ENCODE data around the gene CENPVL2.
"Not testable (repeated sequence)": the region's sequence is repeated elsewhere in the genome, so short reads cannot be mapped to it uniquely, and the experiment has no call there.

The CENPVL2 gene
- long read RNA-seq, donor 1, result 0 reads
- long read RNA-seq, donor 2, result 0 reads
- long read RNA-seq, donor 3, result 0 reads
- long read RNA-seq, donor 4, result 0 reads
- long read RNA-seq, donor 5, result 0 reads
- long read RNA-seq, donor 6, result 0 reads
- long read RNA-seq, donor 7, result 0 reads
- long read RNA-seq, donor 8, result 0 reads

- not testable (repeated sequence) for DNase-seq
Measured at GRCh38 chrX:51682720-51683062, at the start of gene CENPVL2. CENPVL2 (minus strand) TSS chrX:51682831; CDS start chrX:51682831, 0 bp downstream.

GRCh38 chrX:51728202-51728601 is 45.6 kb upstream of the CENPVL2 start:
- DNase-seq, result no peak

GRCh38 chrX:51712943-51713647 is 30.5 kb upstream of the CENPVL2 start:
- not testable (repeated sequence) for DNase-seq

- not testable (repeated sequence) for DNase-seq
Measured at GRCh38 chrX:51710277-51711164, 27.9 kb upstream of the CENPVL2 start, which contains the start of gene CENPVL1. CENPVL1 (plus strand) TSS chrX:51710512; CDS start chrX:51710512, 0 bp downstream.

GRCh38 chrX:51697397-51697796 is 14.8 kb upstream of the CENPVL2 start:
- DNase-seq, result no peak

GRCh38 chrX:51694254-51694653 is 11.6 kb upstream of the CENPVL2 start:
- no peak for DNase-seq

GRCh38 chrX:51681808-51682719 is 567 bp downstream of the CENPVL2 start:
- not testable (repeated sequence) for DNase-seq

GRCh38 chrX:51679689-51680433 is 2.8 kb downstream of the CENPVL2 start:
- not testable (repeated sequence) for DNase-seq

GRCh38 chrX:51665981-51666380 is 16.6 kb downstream of the CENPVL2 start:
- no peak for DNase-seq

- DNase-seq, result no peak
Measured at GRCh38 chrX:51643377-51643776, 39.3 kb downstream of the CENPVL2 start.

GRCh38 chrX:51641421-51642021 is 41.1 kb downstream of the CENPVL2 start:
- peak; percentile 6 for DNase-seq

GRCh38 chrX:51636511-51636910 is 46.1 kb downstream of the CENPVL2 start:
- not testable (repeated sequence) for DNase-seq

Measured in right kidney (tissue), 9 donors.